ENCODE results near the gene PHEX. TPM values are rescaled to one million over a fixed set of nuclear protein-coding genes. Genes with fewer than 3 reads are reported as not detected.
A peak's percentile ranks its signal among the peaks of the same experiment; 100 is the strongest.

Gene PHEX
- total RNA-seq, 1 donor from 2014 or later = 0.96 TPM

GRCh38 chrX:22237479-22237878, 205.4 kb downstream of the PHEX start:
- Mint-ChIP-seq H3K4me3 (no peak overlapping the region), H3K9me3 (peaks cover 49% of the 10 kb centered on the region)
- DNase-seq (ENCODE audit: low spot score in 2 of 2, unreplicated experiment in 2 of 2) = no peak

GRCh38 chrX:22246620-22247019, 214.5 kb downstream of the PHEX start:
- Mint-ChIP-seq H3K9me3 (peaks cover 17% of the 10 kb centered on the region), H3K27me3 (ENCODE audit: low read depth) (no peaks in the 10 kb centered on the region), H3K36me3 (peaks cover 4% of the 10 kb centered on the region), H3K27ac (peak overlapping the region; percentile 15), H3K4me1 (peaks cover 27% of the 10 kb centered on the region), H3K4me3 (no peak overlapping the region)
- no peak for DNase-seq (ENCODE audit: low spot score in 2 of 2, unreplicated experiment in 2 of 2)
- TF ChIP-seq, protein P1, sequence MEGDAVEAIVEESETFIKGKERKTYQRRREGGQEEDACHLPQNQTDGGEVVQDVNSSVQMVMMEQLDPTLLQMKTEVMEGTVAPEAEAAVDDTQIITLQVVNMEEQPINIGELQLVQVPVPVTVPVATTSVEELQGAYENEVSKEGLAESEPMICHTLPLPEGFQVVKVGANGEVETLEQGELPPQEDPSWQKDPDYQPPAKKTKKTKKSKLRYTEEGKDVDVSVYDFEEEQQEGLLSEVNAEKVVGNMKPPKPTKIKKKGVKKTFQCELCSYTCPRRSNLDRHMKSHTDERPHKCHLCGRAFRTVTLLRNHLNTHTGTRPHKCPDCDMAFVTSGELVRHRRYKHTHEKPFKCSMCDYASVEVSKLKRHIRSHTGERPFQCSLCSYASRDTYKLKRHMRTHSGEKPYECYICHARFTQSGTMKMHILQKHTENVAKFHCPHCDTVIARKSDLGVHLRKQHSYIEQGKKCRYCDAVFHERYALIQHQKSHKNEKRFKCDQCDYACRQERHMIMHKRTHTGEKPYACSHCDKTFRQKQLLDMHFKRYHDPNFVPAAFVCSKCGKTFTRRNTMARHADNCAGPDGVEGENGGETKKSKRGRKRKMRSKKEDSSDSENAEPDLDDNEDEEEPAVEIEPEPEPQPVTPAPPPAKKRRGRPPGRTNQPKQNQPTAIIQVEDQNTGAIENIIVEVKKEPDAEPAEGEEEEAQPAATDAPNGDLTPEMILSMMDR (IDR thresholded peaks at IDR 0.05; ENCODE audit: unreplicated experiment) = no peak

More at GRCh38 chrX:22237479-22237878, 205.4 kb downstream of the PHEX start:
- Mint-ChIP-seq H3K36me3 (peaks cover 7% of the 10 kb centered on the region), H3K4me1 (peaks cover 13% of the 10 kb centered on the region), H3K27me3 (ENCODE audit: low read depth) (no peaks in the 10 kb centered on the region), H3K27ac (peak overlapping the region; percentile 8)
- TF ChIP-seq, protein P1 (IDR thresholded peaks at IDR 0.05; ENCODE audit: unreplicated experiment) = no peak

DNA sequence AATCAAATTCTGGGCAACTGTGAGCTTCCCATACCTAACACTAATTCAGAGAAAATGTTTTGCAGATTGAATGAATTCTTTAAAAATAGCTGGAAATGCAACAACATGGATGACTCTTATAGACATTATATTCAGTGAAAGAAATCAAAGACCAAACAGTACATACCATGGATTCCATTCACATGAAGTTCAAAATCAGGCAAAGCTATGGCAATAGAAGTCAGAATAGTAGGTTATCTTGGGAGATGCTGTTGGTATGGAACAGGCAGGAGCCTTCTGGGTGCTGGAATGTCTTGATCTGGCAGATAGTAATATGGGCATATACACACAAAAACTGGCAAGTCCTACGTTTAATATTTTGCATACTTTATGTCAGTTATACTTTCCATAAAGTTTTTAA, 215.0 kb downstream of the PHEX start:
- Mint-ChIP-seq H3K27me3 (ENCODE audit: low read depth) (no peaks in the 10 kb centered on the region), H3K27ac (peak overlapping the region; percentile 15), H3K36me3 (peaks cover 4% of the 10 kb centered on the region), H3K9me3 (peaks cover 17% of the 10 kb centered on the region), H3K4me3 (no peak overlapping the region), H3K4me1 (peaks cover 32% of the 10 kb centered on the region)
- DNase-seq (ENCODE audit: low spot score in 2 of 2, unreplicated experiment in 2 of 2) = no peak
- TF ChIP-seq, protein P1 (IDR thresholded peaks at IDR 0.05; ENCODE audit: unreplicated experiment) = no peak

DNA sequence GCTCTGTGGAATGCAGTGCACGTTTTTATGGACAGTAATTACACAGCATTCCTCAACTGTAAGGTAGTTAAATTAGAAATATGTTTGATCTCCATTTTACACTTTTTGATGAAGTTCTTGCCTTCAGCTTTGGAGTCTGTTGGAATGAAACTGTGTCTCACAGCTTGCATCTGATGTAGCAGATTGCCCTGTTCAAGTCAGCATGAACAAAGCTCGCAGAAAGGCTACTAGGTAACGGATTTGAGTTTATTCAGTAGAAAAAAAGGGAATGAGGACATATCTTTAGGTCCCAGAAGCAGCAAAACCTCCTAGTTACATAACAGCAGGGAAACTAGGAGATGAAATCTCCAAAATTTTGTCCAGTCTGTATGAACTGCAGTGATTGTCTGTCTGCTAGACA, 216.3 kb downstream of the PHEX start:
- H3K36me3 Mint-ChIP-seq = peaks cover 1% of the 10 kb centered on the region
- H3K27me3 Mint-ChIP-seq (ENCODE audit: low read depth) = no peaks in the 10 kb centered on the region
- no peak for DNase-seq (ENCODE audit: low spot score in 2 of 2, unreplicated experiment in 2 of 2)
- TF ChIP-seq, protein P1 (IDR thresholded peaks at IDR 0.05; ENCODE audit: unreplicated experiment) = no peak
- no peak overlapping the region for H3K4me3 Mint-ChIP-seq
- H3K9me3 Mint-ChIP-seq = peaks cover 7% of the 10 kb centered on the region
- H3K27ac Mint-ChIP-seq = peak overlapping the region; percentile 25
- H3K4me1 Mint-ChIP-seq = peaks cover 32% of the 10 kb centered on the region

DNA sequence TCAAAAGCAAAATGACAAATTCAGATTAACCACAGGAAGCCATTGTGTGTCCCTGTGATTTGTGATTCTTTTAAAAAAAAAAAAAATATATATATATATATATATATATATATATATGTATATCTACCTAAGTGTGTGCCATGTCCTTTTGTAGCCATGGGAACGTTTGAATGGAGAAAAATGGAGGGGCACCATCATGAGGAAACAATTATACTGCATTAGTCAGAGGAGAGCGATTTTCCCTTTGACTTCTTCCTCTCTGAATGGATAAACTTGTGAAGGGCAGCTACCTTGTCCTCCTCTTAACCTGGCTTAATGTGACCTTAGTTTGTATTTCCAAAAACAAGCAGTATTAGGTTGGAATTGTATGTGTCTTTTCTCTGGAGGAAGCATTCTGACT, 217.2 kb downstream of the PHEX start:
- Mint-ChIP-seq H3K9me3 (peaks cover 4% of the 10 kb centered on the region), H3K4me1 (peaks cover 37% of the 10 kb centered on the region), H3K27ac (no peak overlapping the region), H3K36me3 (no peaks in the 10 kb centered on the region), H3K4me3 (no peak overlapping the region), H3K27me3 (ENCODE audit: low read depth) (no peaks in the 10 kb centered on the region)
- no peak for DNase-seq (ENCODE audit: low spot score in 2 of 2, unreplicated experiment in 2 of 2)
- TF ChIP-seq, protein P1 (IDR thresholded peaks at IDR 0.05; ENCODE audit: unreplicated experiment) = no peak

DNA sequence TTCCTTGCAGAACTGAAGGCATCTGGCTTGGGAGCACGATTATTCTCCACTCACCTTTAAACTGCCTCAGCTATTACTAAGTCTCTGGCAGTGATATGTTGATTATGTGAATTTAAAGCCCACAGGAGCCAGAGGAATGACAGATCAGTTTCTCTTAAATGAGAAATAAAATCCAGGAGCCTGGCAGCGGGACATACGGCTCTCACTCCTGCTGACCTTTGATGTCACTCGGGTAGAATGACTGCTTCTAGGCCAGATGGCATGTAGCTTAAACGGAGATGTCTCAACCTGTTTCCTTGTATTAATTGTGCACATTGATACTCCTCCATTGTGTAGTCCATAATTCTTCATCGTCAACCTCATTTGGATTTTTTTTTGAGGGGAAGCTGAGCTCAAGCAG, 236.6 kb downstream of the PHEX start:
- Mint-ChIP-seq H3K4me1 (peaks cover 7% of the 10 kb centered on the region), H3K27ac (no peak overlapping the region), H3K36me3 (peaks cover 4% of the 10 kb centered on the region), H3K27me3 (ENCODE audit: low read depth) (no peaks in the 10 kb centered on the region), H3K9me3 (peaks cover 40% of the 10 kb centered on the region), H3K4me3 (no peak overlapping the region)
- TF ChIP-seq, protein P1 (IDR thresholded peaks at IDR 0.05; ENCODE audit: unreplicated experiment) = no peak
- DNase-seq (ENCODE audit: low spot score in 2 of 2, unreplicated experiment in 2 of 2) = no peak
